Vagina (tissue), 2 donors: ENCODE results near the gene SIAE. TPM values are rescaled to one million over a fixed set of nuclear protein-coding genes. Genes with fewer than 3 reads are reported as not detected.

Experiments
- DNase-seq, 2 donors: peaks; one replicate each; pipeline ENCODE4 v3.0.0-alpha.2; 2017; ENCODE audit errors: extremely low spot score in 2 of 2
- H3K27ac ChIP-seq: fragments of 200-600 bp; sonication (generic); one replicate; pipeline ENCODE4 v1.5.1; 2019
- H3K27me3 ChIP-seq: fragments of 200-600 bp; sonication (generic); one replicate; pipeline ENCODE4 v1.5.1; 2019
- H3K36me3 ChIP-seq, 2 donors: fragments of 200-600 bp; sonication (generic); one replicate each; pipeline ENCODE4 v1.5.1; 2017 to 2019
- H3K4me1 ChIP-seq: fragments of 200-600 bp; sonication (generic); one replicate; pipeline ENCODE4 v1.5.1; 2019
- H3K4me3 ChIP-seq, 2 donors: fragments of 200-600 bp; sonication (generic); 1 replicate in 1 of 2; 2 replicates in 1 of 2; pipeline ENCODE4 v1.5.1; 2016 to 2019
- H3K9me3 ChIP-seq: fragments of 200-600 bp; sonication (generic); one replicate; pipeline ENCODE4 v1.5.1; 2019
- POLR2A ChIP-seq, 2 donors: fragments of 450-650 bp; IDR thresholded peaks; one replicate each; pipeline ENCODE4 v1.6.1; 2017; ENCODE audit warnings: antibody characterized with exemption in 2 of 2, mild to moderate bottlenecking in 2 of 2, moderate library complexity in 2 of 2
- POLR2AphosphoS5 ChIP-seq, 2 donors: sonication (generic); formaldehyde crosslinking; IDR thresholded peaks; one replicate each; pipeline ENCODE4 v1.9.0; 2017; ENCODE audit warnings: antibody characterized with exemption in 2 of 2, mild to moderate bottlenecking in 2 of 2, low read depth in 1 of 2; ENCODE audit not compliant: insufficient read depth in 1 of 2
- intact Hi-C: fragments of 100-400 bp; cut with DNase I; formaldehyde crosslinking; loops from one replicate; pipeline ENCODE4 v1.15.1; 2023
- small RNA-seq: library from RNA; depleted of rRNA; stranded (forward); fragments of <200 nt; gene quantifications from one replicate; pipeline ENCODE3, GENCODE V24; 2016
- total RNA-seq: library from RNA; depleted of rRNA; stranded (reverse); fragments of >200 nt; gene quantifications from one replicate; pipeline ENCODE4 v1.2.3, GENCODE V29; 2016
- TF ChIP-seq, protein P1 (sequence below), 3 experiments: fragments of 450-650 bp in 2 of 3; fragments of 200-600 bp in 1 of 3; sonication (generic) in 1 of 3; IDR thresholded peaks; one replicate each; pipeline ENCODE4 v1.5.1; 2017 to 2019; ENCODE audit warnings: antibody characterized with exemption in 3 of 3, mild to moderate bottlenecking in 2 of 3, moderate library complexity in 2 of 3

The SIAE gene
- total RNA-seq, 1 donor from 2014 or later = 10.6 TPM

DNA sequence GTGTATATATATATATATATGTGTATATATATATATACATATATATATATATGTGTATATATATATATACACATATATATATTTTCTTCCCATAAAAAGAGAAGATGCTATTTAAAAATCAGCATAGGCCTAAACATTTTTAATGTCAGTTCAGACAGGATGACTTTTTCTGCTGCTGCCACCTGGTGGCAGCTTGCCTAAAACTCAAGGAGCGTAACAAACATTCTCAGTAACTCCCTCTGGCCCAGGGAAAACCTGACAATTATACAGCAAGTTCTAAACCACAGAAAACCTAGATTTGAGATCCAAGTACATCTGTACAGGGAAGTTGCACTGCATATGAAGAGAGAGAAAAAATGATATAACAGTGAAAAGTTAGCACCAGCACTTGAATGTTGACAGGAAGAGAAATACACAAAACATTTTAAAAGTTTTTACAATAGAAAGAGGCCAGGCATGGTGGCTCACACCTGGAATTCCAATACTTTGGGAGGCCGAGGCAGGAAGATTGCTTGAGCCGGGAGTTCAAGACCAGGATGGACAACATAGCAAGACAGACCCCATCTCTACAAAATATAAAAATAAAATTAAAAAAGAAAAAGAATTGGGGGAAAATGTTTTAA, 87.2 kb downstream of the SIAE start:
- TF ChIP-seq POLR2A (IDR thresholded peaks at IDR 0.05) = no peak
- TF ChIP-seq, protein P1, sequence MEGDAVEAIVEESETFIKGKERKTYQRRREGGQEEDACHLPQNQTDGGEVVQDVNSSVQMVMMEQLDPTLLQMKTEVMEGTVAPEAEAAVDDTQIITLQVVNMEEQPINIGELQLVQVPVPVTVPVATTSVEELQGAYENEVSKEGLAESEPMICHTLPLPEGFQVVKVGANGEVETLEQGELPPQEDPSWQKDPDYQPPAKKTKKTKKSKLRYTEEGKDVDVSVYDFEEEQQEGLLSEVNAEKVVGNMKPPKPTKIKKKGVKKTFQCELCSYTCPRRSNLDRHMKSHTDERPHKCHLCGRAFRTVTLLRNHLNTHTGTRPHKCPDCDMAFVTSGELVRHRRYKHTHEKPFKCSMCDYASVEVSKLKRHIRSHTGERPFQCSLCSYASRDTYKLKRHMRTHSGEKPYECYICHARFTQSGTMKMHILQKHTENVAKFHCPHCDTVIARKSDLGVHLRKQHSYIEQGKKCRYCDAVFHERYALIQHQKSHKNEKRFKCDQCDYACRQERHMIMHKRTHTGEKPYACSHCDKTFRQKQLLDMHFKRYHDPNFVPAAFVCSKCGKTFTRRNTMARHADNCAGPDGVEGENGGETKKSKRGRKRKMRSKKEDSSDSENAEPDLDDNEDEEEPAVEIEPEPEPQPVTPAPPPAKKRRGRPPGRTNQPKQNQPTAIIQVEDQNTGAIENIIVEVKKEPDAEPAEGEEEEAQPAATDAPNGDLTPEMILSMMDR (IDR thresholded peaks at IDR 0.05) = peak in 1 of 3 experiments; percentile 21
- Histone ChIP-seq H3K27me3 (no peaks in the 10 kb centered on the region), H3K9me3 (no peaks in the 10 kb centered on the region), H3K27ac (no peak overlapping the region), H3K4me3 (no peak overlapping the region), H3K36me3 (no peaks in the 10 kb centered on the region), H3K4me1 (no peaks in the 10 kb centered on the region)
- intact Hi-C loops = loop anchor here (10.0 kb wide), 1 partner anchor 172 kb away; no protein-coding TSS in a partner anchor
- no peak for DNase-seq

DNA sequence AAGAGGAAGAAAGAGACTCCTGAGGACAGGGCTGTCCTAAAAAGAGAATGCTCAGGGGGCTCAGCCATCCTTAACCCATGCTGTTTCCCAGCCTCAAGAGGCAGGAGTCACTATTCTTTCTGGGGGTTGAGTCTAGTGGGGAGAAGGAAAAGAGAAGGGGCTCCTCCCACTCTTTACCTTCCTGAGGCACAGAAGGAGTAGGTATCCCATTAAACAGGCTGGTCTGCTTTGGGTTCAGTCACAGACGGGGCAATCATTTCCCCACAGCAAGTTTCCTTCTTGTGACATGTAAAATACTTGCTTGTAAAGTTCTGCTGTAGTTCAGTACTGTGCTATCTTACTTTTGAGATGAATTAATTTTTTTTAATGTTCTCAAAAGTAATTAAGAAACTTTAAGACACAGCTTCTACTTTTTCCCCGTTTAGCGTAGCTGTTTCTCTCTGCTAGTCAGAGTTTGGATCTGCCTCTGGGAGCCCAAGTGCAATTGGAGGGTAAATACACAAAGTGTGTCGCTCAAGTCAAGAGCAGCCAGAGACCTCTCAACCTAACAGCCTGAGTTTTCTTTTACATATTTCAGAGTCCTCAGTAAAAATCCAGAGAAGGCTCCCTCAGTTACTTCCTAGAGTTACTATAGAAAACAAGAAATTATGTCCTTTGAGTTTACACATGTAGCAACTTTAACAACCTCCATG, 88.7 kb downstream of the SIAE start:
- Histone ChIP-seq H3K36me3 (no peaks in the 10 kb centered on the region), H3K9me3 (no peaks in the 10 kb centered on the region), H3K27me3 (no peaks in the 10 kb centered on the region), H3K27ac (no peak overlapping the region), H3K4me1 (no peaks in the 10 kb centered on the region), H3K4me3 (no peak overlapping the region)
- no peak for TF ChIP-seq POLR2AphosphoS5 (IDR thresholded peaks at IDR 0.05; ENCODE audit: insufficient read depth in 1 of 2, low read depth in 1 of 2)
- TF ChIP-seq POLR2A (IDR thresholded peaks at IDR 0.05) = no peak
- TF ChIP-seq, protein P1 (IDR thresholded peaks at IDR 0.05) = no peak
- no peak for DNase-seq
- intact Hi-C loops = loop anchor here (10.0 kb wide), 1 partner anchor 170 kb away; no protein-coding TSS in a partner anchor

DNA sequence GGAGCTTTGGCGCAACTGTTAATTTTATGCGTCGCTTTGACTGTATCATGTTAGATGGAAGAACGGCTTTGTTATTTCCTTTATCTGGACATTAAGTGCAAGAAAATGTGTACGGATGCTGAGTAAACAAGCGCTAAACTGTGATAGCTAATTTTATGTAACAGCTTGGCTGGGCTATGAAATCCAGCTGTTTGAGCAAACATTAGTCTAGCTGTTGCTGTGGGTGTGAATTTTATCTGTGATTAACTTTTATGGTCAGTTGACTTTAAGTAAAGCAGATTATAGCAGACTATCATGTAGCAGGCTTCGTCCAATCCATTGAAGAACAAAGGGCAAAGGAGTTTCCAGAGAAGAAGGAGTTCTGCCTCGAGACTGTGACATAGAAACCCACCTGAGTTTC, 89.8 kb downstream of the SIAE start:
- Histone ChIP-seq H3K4me1 (no peaks in the 10 kb centered on the region), H3K27ac (no peak overlapping the region), H3K4me3 (no peak overlapping the region), H3K9me3 (no peaks in the 10 kb centered on the region), H3K27me3 (no peaks in the 10 kb centered on the region), H3K36me3 (no peaks in the 10 kb centered on the region)
- intact Hi-C loops = loop anchor here (10.0 kb wide), 1 partner anchor 169 kb away; no protein-coding TSS in a partner anchor
- DNase-seq = no peak
- no peak for TF ChIP-seq POLR2AphosphoS5 (IDR thresholded peaks at IDR 0.05; ENCODE audit: insufficient read depth in 1 of 2, low read depth in 1 of 2)
- no peak for TF ChIP-seq POLR2A (IDR thresholded peaks at IDR 0.05)
- TF ChIP-seq, protein P1 (IDR thresholded peaks at IDR 0.05) = no peak

Small RNA genes within 50 kb of the gene (small RNA-seq; reads per million reads assigned to genes)
- not detected for gene RNA5SP352

Other genes with a start within 250 kb of the SIAE start
- not detected for gene OR8B4, start 248.9 kb downstream of the SIAE start, total RNA-seq
- not detected for gene OR8B8, start 228.0 kb downstream of the SIAE start, total RNA-seq
- not detected for gene OR8B12, start 130.1 kb downstream of the SIAE start, total RNA-seq
- gene OR8A1, start 103.7 kb downstream of the SIAE start, total RNA-seq = not detected
- gene PANX3, start 62.3 kb downstream of the SIAE start, total RNA-seq = not detected
- 29.7 TPM for gene TBRG1, start 50.9 kb downstream of the SIAE start, total RNA-seq
- gene SPA17, start 165 bp upstream of the SIAE start, total RNA-seq = 1.7 TPM
- 0.98 TPM for gene NRGN, start 66.2 kb upstream of the SIAE start, total RNA-seq
- gene VSIG2, start 78.5 kb upstream of the SIAE start, total RNA-seq = 0.74 TPM
- gene ESAM, start 88.6 kb upstream of the SIAE start, total RNA-seq = 34.9 TPM
- gene MSANTD2, start 126.7 kb upstream of the SIAE start, total RNA-seq = 9.8 TPM
- 18.9 TPM for gene ROBO3, start 191.7 kb upstream of the SIAE start, total RNA-seq
- 39.8 TPM for gene ROBO4, start 224.1 kb upstream of the SIAE start, total RNA-seq
- gene HEPN1, start 245.5 kb upstream of the SIAE start, total RNA-seq = not detected